HepG2 (cell line): ENCODE results near the gene BOD1L1.

Experiments
- BCL3 ChIP-seq: sonication (generic); formaldehyde crosslinking; IDR thresholded peaks from 2 replicates; pipeline ENCODE4 v1.5.1; 2020; ENCODE audit warnings: mild to moderate bottlenecking, missing genetic modification reagents, moderate library complexity
- EZH2 ChIP-seq: conservative IDR thresholded peaks from 2 replicates; pipeline ENCODE4 v1.6.1; 2012; ENCODE audit warnings: mild to moderate bottlenecking, low read depth, low read length, moderate library complexity
- KDM1A ChIP-seq: IDR thresholded peaks from 2 replicates; pipeline ENCODE4 v1.6.1; 2016; ENCODE audit warnings: missing compliant biosample characterization

GRCh38 chr4:13558881-13559280, 68.6 kb downstream of the BOD1L1 start:
- TF ChIP-seq KDM1A (CRISPR knock-in tag) (no peak), BCL3 (CRISPR knock-in tag) (no peak), EZH2 (no peak)
